Motor neuron (in vitro differentiated cells): ENCODE measurements around the gene PRG2. TPM values are rescaled to one million over a fixed set of nuclear protein-coding genes. Genes with fewer than 3 reads are reported as not detected.
A peak's percentile ranks its signal among the peaks of the same experiment; 100 is the strongest.

Experiments
- ATAC-seq, 8 experiments: fragments of 200-7000 bp; cut with Tn5 transposase; replicated peaks in 6 of 8; 2 replicates each; pipeline ENCODE4 v1.8.0; 2021; ENCODE audit warnings: mild to moderate bottlenecking in 8 of 8, moderate library complexity in 8 of 8
- H3K27ac ChIP-seq, 2 donors: fragments of 250-450 bp; sonication (Bioruptor Pico); 2 replicates each; pipeline ENCODE4 v1.9.0; 2021; ENCODE audit warnings: antibody characterized with exemption in 2 of 2, mild to moderate bottlenecking in 2 of 2, moderate library complexity in 1 of 2
- H3K4me1 ChIP-seq, 2 donors: fragments of 250-450 bp; sonication (Bioruptor Pico); replicated peaks in 1 of 2; 2 replicates each; pipeline ENCODE4 v1.6.1; 2021; ENCODE audit warnings: antibody characterized with exemption in 2 of 2, mild to moderate bottlenecking in 2 of 2, moderate library complexity in 1 of 2
- H3K4me3 ChIP-seq, 5 donors: fragments of 250-450 bp; sonication (Bioruptor Pico); 2 replicates each; pipeline ENCODE4 v1.9.0; 2021; ENCODE audit warnings: antibody characterized with exemption in 5 of 5, mild to moderate bottlenecking in 5 of 5, moderate library complexity in 4 of 5
- WGBS, 10 experiments: fragments of 450-650 bp; shearing (Covaris generic); methylation state at CpG; one replicate each; pipeline ENCODE4 v1.0.0; 2022; 5-methylcytosine and 5-hydroxymethylcytosine counted together
- in situ Hi-C, 9 experiments: fragments of 400-800 bp; cut with MboI; loops; one replicate each; pipeline ENCODE4 v1.15.0; 2021; ENCODE audit warnings: low sequenced_read_pairs in 9 of 9, low pct_unique_long_range_greater_than_20kb in 2 of 9; ENCODE audit not compliant: unreplicated experiment in 9 of 9
- total RNA-seq, 8 experiments: library from RNA; unstranded; fragments of 300-600 nt; gene quantifications; 2 replicates each; pipeline versions ENCODE4 v1.2.3 to v1.2.4, GENCODE V29; 2022

Gene PRG2
- total RNA-seq, 8 experiments from 2014 or later, result 0.18 to 1.1 (median 0.29) TPM; not detected in 5

- no peak for ATAC-seq
- Histone ChIP-seq H3K4me1 (no peaks in the 10 kb centered on the region), H3K27ac (no peak overlapping the region), H3K4me3 (no peak overlapping the region)
- WGBS, 10 experiments, result 26 to 86% (median 71%) methylated on average over 1 to 6 of the region's 16 CpGs; no CpG with 5 or more reads in 4 of the 10 experiments
- in situ Hi-C loops, result no loop called here
These were observed 3.0 kb downstream of the PRG2 start for GRCh38 chr11:57387289-57388030.

GRCh38 chr11:57386178-57386940 is 4.1 kb downstream of the PRG2 start:
- in situ Hi-C loops, result no loop called here
- no peak for ATAC-seq
- WGBS, 10 experiments, result 49 to 83% (median 75%) methylated on average over 1 to 5 of the region's 5 CpGs; no CpG with 5 or more reads in 3 of the 10 experiments
- H3K4me1 ChIP-seq, result no peaks in the 10 kb centered on the region
- no peak overlapping the region for H3K4me3 ChIP-seq
- H3K27ac ChIP-seq, result no peak overlapping the region

- ATAC-seq, result no peak
- Histone ChIP-seq H3K27ac (no peak within 1 kb of the TSS), H3K4me1 (no peaks in the 10 kb centered on the region), H3K4me3 (no peak within 1 kb of the TSS)
- in situ Hi-C loops, result no loop called here
- WGBS, 10 experiments, result 0 to 43% (median 20%) methylated on average over 1 to 2 of the region's 2 CpGs; no CpG with 5 or more reads in 4 of the 10 experiments
These were observed 9.5 kb downstream of the PRG2 start, which contains the start of gene PRG3 for GRCh38 chr11:57380975-57381374. TSS of gene PRG3 (minus strand) at chr11:57381150. CDS start at chr11:57380708, 442 bp downstream.

GRCh38 chr11:57379732-57380131 is 10.7 kb downstream of the PRG2 start:
- H3K27ac ChIP-seq, result no peak overlapping the region
- in situ Hi-C loops, result no loop called here
- 0 to 16% (median 7%) methylated on average over 1 to 6 of the region's 10 CpGs; no CpG with 5 or more reads in 5 of the 10 experiments for WGBS, 10 experiments

GRCh38 chr11:57378186-57378585 is 12.3 kb downstream of the PRG2 start:
- ATAC-seq, result no peak
- Histone ChIP-seq H3K4me3 (no peak overlapping the region), H3K4me1 (no peaks in the 10 kb centered on the region), H3K27ac (no peak overlapping the region)
- in situ Hi-C loops, result no loop called here

More at GRCh38 chr11:57379732-57380131, 10.7 kb downstream of the PRG2 start:
- no peaks in the 10 kb centered on the region for H3K4me1 ChIP-seq
- H3K4me3 ChIP-seq, result no peak overlapping the region
- ATAC-seq, result no peak

- Histone ChIP-seq H3K4me1 (no peaks in the 10 kb centered on the region), H3K27ac (no peak overlapping the region), H3K4me3 (no peak overlapping the region)
- 0 to 85% (median 24%) methylated on average over 1 to 3 of the region's 5 CpGs; no CpG with 5 or more reads in 4 of the 10 experiments for WGBS, 10 experiments
- ATAC-seq, result peak in 3 of 8 experiments; percentile 11 to 78 (median 32)
- in situ Hi-C loops, result no loop called here
These were observed 13.3 kb downstream of the PRG2 start for GRCh38 chr11:57377107-57377506.

GRCh38 chr11:57376095-57377090 is 14.1 kb downstream of the PRG2 start:
- in situ Hi-C loops, result no loop called here
- Histone ChIP-seq H3K27ac (no peak overlapping the region), H3K4me1 (no peaks in the 10 kb centered on the region), H3K4me3 (peak overlapping the region in 2 of 5 donors; percentile 23 to 26)
- peak in 4 of 8 experiments; percentile 7 to 76 (median 52) for ATAC-seq
- 0 to 7% (median 4%) methylated on average over 1 to 14 of the region's 26 CpGs; no CpG with 5 or more reads in 6 of the 10 experiments for WGBS, 10 experiments

GRCh38 chr11:57375490-57375889 is 15.0 kb downstream of the PRG2 start:
- no peaks in the 10 kb centered on the region for H3K4me1 ChIP-seq
- no peak overlapping the region for H3K4me3 ChIP-seq
- H3K27ac ChIP-seq, result no peak overlapping the region
- 20 to 43% (median 33%) methylated on average over 1 to 2 of the region's 2 CpGs; no CpG with 5 or more reads in 7 of the 10 experiments for WGBS, 10 experiments
- in situ Hi-C loops, result no loop called here
- ATAC-seq, result no peak

GRCh38 chr11:57374966-57375365 is 15.5 kb downstream of the PRG2 start:
- no peaks in the 10 kb centered on the region for H3K4me1 ChIP-seq
- no peak overlapping the region for H3K4me3 ChIP-seq
- ATAC-seq, result peak in 1 of 8 experiments; percentile 76
- H3K27ac ChIP-seq, result no peak overlapping the region
- WGBS, 10 experiments, result 13 to 100% (median 73%) methylated on average over 1 to 2 of the region's 3 CpGs; no CpG with 5 or more reads in 4 of the 10 experiments
- in situ Hi-C loops, result loop anchor here in 2 of 9 experiments (25.0 kb wide), 2 partner anchors 112 to 162 kb away; partner anchors contain the start of genes SMTNL1 (in 1 of the 2) and TIMM10 (in 1 of the 2)

GRCh38 chr11:57373146-57373545 is 17.3 kb downstream of the PRG2 start:
- Histone ChIP-seq H3K27ac (no peak overlapping the region), H3K4me3 (no peak overlapping the region), H3K4me1 (no peaks in the 10 kb centered on the region)
- no peak for ATAC-seq
- in situ Hi-C loops, result loop anchor here in 2 of 9 experiments (25.0 kb wide), 2 partner anchors 114 to 164 kb away; partner anchors contain the start of genes SMTNL1 (in 1 of the 2) and TIMM10 (in 1 of the 2)
- WGBS, 10 experiments, result 43 to 94% (median 70%) methylated on average over 2 to 3 of the region's 3 CpGs; no CpG with 5 or more reads in 3 of the 10 experiments

- in situ Hi-C loops, result loop anchor here in 2 of 9 experiments (25.0 kb wide), 2 partner anchors 116 to 166 kb away; partner anchors contain the start of genes SMTNL1 (in 1 of the 2) and TIMM10 (in 1 of the 2)
- Histone ChIP-seq H3K4me1 (no peaks in the 10 kb centered on the region), H3K4me3 (no peak overlapping the region), H3K27ac (no peak overlapping the region)
- no peak for ATAC-seq
These were observed 19.5 kb downstream of the PRG2 start for GRCh38 chr11:57370941-57371340.

- Histone ChIP-seq H3K4me3 (no peak overlapping the region), H3K4me1 (no peaks in the 10 kb centered on the region), H3K27ac (no peak overlapping the region)
- in situ Hi-C loops, result loop anchor here in 2 of 9 experiments (25.0 kb wide), 2 partner anchors 117 to 167 kb away; partner anchors contain the start of genes SMTNL1 (in 1 of the 2) and TIMM10 (in 1 of the 2)
- peak in 1 of 8 experiments; percentile 49 for ATAC-seq
- WGBS, 10 experiments, result 6 to 92% (median 83%) methylated on average over 2 to 5 of the region's 7 CpGs; no CpG with 5 or more reads in 2 of the 10 experiments
These were observed 20.2 kb downstream of the PRG2 start for GRCh38 chr11:57370251-57370650.
